Karpas-422 (cell line): ENCODE measurements around the gene CASP3. TPM values are rescaled to one million over a fixed set of nuclear protein-coding genes. Genes with fewer than 3 reads are reported as not detected.

Experiments used
- DNase-seq: peaks from one replicate; pipeline ENCODE4 v3.0.0-alpha.2; 2015
- H2AFZ ChIP-seq: fragments of 200-600 bp; sonication (generic); 2 replicates; pipeline ENCODE4 v1.6.1; 2014; ENCODE audit warnings: antibody characterized with exemption, low read length, mixed read lengths
- H3K27ac ChIP-seq: fragments of 200-600 bp; sonication (generic); 2 replicates; pipeline ENCODE4 v1.5.1; 2014; ENCODE audit warnings: mild to moderate bottlenecking, low read length, moderate library complexity
- H3K27me3 ChIP-seq: fragments of 200-600 bp; sonication (generic); 2 replicates; pipeline ENCODE4 v1.6.1; 2014; ENCODE audit warnings: low read length, mixed read lengths
- H3K36me3 ChIP-seq: fragments of 200-600 bp; sonication (generic); 2 replicates; pipeline ENCODE4 v1.6.1; 2014; ENCODE audit warnings: low read length, mixed read lengths; ENCODE audit not compliant: insufficient read depth
- H3K4me1 ChIP-seq: fragments of 200-600 bp; sonication (generic); 2 replicates; pipeline ENCODE4 v1.6.1; 2014; ENCODE audit warnings: mild to moderate bottlenecking, low read length, mixed read lengths
- H3K4me2 ChIP-seq: fragments of 200-600 bp; sonication (generic); 2 replicates; pipeline ENCODE4 v1.6.1; 2014; ENCODE audit warnings: low read length, low read depth, mild to moderate bottlenecking; ENCODE audit not compliant: poor library complexity, severe bottlenecking
- H3K4me3 ChIP-seq: fragments of 200-600 bp; sonication (generic); 2 replicates; pipeline ENCODE4 v1.5.1; 2014; ENCODE audit warnings: mild to moderate bottlenecking, antibody characterized with exemption, low read length, mixed read lengths
- H3K79me2 ChIP-seq: fragments of 200-600 bp; sonication (generic); 2 replicates; pipeline ENCODE4 v1.6.1; 2014; ENCODE audit warnings: mild to moderate bottlenecking, low read length, mixed read lengths
- H3K9ac ChIP-seq: fragments of 200-600 bp; sonication (generic); 2 replicates; pipeline ENCODE4 v1.6.0; 2014; ENCODE audit warnings: low read length
- H3K9me2 ChIP-seq: fragments of 200-600 bp; sonication (generic), shearing (Covaris generic); replicated peaks from 2 replicates; pipeline ENCODE4 v1.6.0; 2014; ENCODE audit warnings: mild to moderate bottlenecking, low read length, moderate library complexity; ENCODE audit not compliant: insufficient read depth
- H3K9me3 ChIP-seq: fragments of 300-700, 200-600 bp; sonication (generic); 2 replicates; pipeline ENCODE4 v1.6.1; 2014; ENCODE audit warnings: low read length, mixed read lengths
- H4K20me1 ChIP-seq: fragments of 200-600 bp; sonication (generic); 2 replicates; pipeline ENCODE4 v1.6.1; 2014; ENCODE audit warnings: mild to moderate bottlenecking, antibody characterized with exemption, low read length, low read depth; ENCODE audit not compliant: insufficient read depth
- total RNA-seq: library from RNA; depleted of rRNA; stranded (reverse); fragments of >200 nt; shearing (Covaris generic); gene quantifications from 2 replicates; pipeline ENCODE4 v1.2.3, GENCODE V29; 2014; ENCODE audit warnings: low replicate concordance; rRNA removed

CASP3 gene
- total RNA-seq, 1 experiment from 2014 or later = 22.5 TPM

- H3K36me3 ChIP-seq = no peaks in the 10 kb centered on the region
- H3K27ac ChIP-seq = no peak overlapping the region
- H3K9me2 ChIP-seq = no peaks in the 10 kb centered on the region
- no peaks in the 10 kb centered on the region for H3K79me2 ChIP-seq
- no peaks in the 10 kb centered on the region for H3K9me3 ChIP-seq
- no peak for DNase-seq
- H3K4me2 ChIP-seq = no peak overlapping the region
- no peak overlapping the region for H2AFZ ChIP-seq
- H4K20me1 ChIP-seq = no peaks in the 10 kb centered on the region
- peaks cover 3% of the 10 kb centered on the region for H3K4me1 ChIP-seq
- H3K9ac ChIP-seq = no peak overlapping the region
- no peak overlapping the region for H3K4me3 ChIP-seq
- no peaks in the 10 kb centered on the region for H3K27me3 ChIP-seq
These were observed 65.3 kb downstream of the CASP3 start for GRCh38 chr4:184583738-184584502.

Other genes with a start within 250 kb of the CASP3 start
- 29.8 and 35.5 TPM in 2 replicates for gene IRF2, start 174.9 kb downstream of the CASP3 start, total RNA-seq
- 10.4 and 35.2 TPM in 2 replicates for gene PRIMPOL, start 291 bp upstream of the CASP3 start, total RNA-seq
- 18.5 and 31.3 TPM in 2 replicates for gene CENPU, start 84.6 kb upstream of the CASP3 start, total RNA-seq
- gene ACSL1, start 176.5 kb upstream of the CASP3 start, total RNA-seq = 1.4 and 3.1 TPM in 2 replicates